ENCODE results near the gene PDE4D.

PDE4D gene

GRCh38 chr5:59340637-59341036, 552.9 kb downstream of the PDE4D start:
- TF ChIP-seq CTCF (IDR thresholded peaks at IDR 0.05; ENCODE audit: extremely low read depth, missing control alignments) = no peak
- DNase-seq (ENCODE audit: low spot score) = no peak

DNA sequence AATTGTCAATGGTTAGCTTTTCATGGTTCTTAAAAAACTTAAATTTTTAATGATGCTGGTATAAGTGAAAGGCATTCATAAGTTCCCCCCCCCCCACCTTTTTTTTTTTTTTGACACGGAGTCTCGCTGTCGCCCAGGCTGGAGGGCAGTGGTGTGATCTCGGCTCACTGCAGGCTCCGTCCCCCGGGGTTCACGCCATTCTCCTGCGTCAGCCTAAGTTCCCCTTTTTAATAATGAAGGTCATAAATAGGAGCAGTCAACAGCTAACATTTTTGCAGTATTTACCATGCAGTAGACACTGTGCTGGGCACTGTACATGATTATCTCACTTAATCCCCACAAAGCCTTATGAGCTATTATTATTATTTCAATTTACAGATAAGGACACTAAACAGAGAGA, 556.3 kb downstream of the PDE4D start:
- DNase-seq (ENCODE audit: low spot score) = no peak
- TF ChIP-seq CTCF (IDR thresholded peaks at IDR 0.05; ENCODE audit: extremely low read depth, missing control alignments) = no peak

DNA sequence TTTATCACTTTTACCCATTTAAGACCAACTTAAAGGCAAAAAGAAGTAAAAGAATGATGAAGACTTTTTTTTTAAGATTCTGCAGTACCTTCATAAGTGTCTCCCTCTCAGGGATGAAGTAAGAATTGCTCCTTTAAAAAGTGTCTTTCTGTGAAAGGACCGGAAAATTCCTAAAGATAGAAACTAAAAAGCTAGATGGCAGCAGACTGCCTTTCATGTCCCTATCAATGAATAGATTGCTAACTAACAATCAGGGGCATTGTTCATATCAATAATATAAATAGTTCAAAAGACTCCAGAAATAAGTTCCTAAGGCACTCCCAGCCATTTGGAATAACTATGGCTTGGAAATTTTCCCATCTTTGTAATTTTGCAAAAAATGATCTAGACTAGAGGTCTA, 558.0 kb downstream of the PDE4D start:
- no peak for DNase-seq (ENCODE audit: low spot score)
- no peak for TF ChIP-seq CTCF (IDR thresholded peaks at IDR 0.05; ENCODE audit: extremely low read depth, missing control alignments)

GRCh38 chr5:59333416-59333815, 560.1 kb downstream of the PDE4D start:
- no peak for DNase-seq (ENCODE audit: low spot score)
- no peak for TF ChIP-seq CTCF (IDR thresholded peaks at IDR 0.05; ENCODE audit: extremely low read depth, missing control alignments)

- no peak for DNase-seq (ENCODE audit: low spot score)
- no peak for TF ChIP-seq CTCF (IDR thresholded peaks at IDR 0.05; ENCODE audit: extremely low read depth, missing control alignments)
Measured at GRCh38 chr5:59332236-59332973, 561.1 kb downstream of the PDE4D start.

- no peak for DNase-seq (ENCODE audit: low spot score)
- no peak for TF ChIP-seq CTCF (IDR thresholded peaks at IDR 0.05; ENCODE audit: extremely low read depth, missing control alignments)
Measured at GRCh38 chr5:59330680-59331079, 562.8 kb downstream of the PDE4D start.

DNA sequence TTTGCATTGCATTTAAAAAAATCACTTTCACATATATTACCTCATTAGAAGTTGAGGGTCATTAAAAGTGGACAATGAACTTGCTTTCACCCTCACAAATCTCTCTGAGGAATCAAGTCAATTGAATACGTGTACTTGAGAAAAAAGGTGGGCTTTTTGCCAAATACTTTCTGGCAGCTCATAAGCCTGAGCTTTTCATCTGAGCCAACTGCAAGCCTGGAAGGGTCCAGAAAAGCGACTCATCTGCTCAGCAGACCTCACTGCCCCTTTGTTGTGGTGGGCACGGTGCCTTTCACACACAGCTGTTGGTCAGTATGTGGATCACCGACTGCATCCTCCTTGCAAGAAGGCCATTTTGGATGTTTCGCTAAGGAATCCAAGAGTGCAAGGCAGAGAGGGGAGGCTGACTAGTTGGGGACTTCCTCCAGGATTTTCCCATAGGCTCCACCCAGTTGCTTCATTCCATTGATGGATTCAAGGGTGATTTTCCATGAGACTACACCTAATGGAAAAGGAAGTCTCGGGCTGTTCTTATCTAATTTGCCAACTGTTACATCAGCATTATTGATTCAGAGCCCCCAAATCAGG, 564.7 kb downstream of the PDE4D start:
- TF ChIP-seq CTCF (IDR thresholded peaks at IDR 0.05; ENCODE audit: extremely low read depth, missing control alignments) = no peak
- no peak for DNase-seq (ENCODE audit: low spot score)

All from GM20000 (cell line).